ENCODE measurements around the gene ARHGEF11.

The ARHGEF11 gene

DNA sequence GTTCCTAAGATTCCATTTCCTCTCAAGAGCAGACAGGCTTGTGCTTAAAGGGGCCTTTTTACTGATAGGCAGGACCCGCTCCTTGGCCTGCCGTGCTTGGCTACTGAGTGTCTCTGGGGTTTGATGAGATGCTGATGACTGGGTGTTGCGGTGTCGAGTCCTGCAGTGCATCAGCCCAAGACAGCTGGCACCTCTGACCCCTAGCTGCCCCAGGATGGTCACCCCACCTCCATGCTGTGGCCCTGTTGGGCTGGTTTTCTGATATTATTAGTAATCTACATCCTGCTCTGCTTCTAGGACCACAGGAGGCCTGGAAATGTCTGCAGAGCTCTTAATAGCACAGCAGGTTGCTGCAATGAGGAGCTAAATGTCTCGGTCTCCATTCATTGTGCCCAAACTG is 96.4 kb downstream of the ARHGEF11 start:
- no peak for DNase-seq (ENCODE audit: low spot score)

DNA sequence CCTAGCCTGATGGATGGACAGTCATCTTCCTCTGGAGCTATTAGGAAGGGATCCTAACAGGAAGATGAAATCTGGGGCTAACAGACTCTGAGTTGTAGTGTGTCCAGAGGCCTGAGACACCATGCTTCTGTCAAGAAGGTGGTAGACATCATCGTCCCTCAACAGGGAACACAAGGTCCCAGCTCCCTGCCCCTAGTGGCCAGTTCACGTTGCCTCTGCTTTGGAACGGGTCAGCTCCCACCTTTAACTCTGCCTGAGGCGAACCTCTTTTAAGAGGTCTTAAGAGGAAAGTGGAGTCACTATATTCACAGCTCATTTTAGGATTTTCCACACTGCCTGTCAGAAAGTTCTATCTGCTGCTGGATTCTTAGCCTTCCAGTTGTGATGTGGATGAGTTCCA is 96.8 kb downstream of the ARHGEF11 start:
- DNase-seq (ENCODE audit: low spot score), result no peak

DNA sequence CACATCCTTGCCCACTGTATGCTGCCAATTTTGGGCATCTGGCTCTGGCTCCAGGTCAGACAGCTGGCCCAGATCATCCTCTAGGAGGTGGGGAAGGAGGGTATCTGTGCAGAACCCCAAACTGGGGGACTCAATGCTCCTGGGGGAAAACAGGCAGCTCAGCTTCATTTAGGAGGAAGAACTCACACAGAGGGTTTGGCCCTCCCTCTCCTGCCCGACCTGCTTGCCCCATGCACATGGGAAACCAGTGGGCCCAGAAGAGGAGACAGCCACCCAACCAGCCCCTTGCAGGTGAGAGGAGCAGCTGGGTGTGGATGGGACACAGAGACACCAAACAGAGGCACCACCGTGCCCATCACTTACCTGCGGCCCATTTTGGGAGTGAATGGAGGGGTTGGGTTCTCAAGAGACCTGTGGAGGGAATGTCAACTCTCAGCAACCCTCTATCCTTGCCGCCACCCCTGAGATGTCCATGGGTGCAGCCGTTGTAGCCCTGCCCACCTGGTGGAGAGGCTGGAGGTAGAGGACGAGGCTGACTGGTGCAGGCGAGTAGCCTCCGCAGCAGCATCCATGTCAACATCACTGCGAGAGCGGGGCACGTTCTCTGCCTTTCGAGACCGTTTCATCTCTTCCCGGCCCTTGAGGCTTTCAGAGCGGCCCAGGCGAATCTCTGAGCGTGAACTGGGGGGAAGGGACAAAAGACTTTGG is 97.6 kb downstream of the ARHGEF11 start:
- no peak for DNase-seq (ENCODE audit: low spot score)

DNA sequence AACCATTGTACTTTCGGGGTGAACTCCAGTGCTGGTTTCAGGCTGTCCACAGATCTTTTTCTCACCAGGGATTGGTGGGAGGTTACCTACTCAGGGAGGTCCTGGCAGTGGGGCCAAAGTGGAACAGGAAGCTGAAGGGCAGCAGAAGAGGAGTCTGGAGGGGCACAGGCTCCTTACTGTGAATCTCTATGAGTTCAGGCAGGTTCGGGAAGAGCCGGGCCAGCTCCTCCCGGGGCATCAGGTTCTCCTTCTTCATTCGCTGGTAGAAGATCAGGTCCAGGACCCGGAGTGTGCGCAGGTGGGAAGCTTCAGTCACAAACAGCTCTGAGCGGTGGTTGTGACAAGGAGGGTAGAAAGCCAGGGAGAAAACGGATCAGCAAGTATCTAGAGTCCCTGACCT is 98.4 kb downstream of the ARHGEF11 start:
- no peak for DNase-seq (ENCODE audit: low spot score)

DNA sequence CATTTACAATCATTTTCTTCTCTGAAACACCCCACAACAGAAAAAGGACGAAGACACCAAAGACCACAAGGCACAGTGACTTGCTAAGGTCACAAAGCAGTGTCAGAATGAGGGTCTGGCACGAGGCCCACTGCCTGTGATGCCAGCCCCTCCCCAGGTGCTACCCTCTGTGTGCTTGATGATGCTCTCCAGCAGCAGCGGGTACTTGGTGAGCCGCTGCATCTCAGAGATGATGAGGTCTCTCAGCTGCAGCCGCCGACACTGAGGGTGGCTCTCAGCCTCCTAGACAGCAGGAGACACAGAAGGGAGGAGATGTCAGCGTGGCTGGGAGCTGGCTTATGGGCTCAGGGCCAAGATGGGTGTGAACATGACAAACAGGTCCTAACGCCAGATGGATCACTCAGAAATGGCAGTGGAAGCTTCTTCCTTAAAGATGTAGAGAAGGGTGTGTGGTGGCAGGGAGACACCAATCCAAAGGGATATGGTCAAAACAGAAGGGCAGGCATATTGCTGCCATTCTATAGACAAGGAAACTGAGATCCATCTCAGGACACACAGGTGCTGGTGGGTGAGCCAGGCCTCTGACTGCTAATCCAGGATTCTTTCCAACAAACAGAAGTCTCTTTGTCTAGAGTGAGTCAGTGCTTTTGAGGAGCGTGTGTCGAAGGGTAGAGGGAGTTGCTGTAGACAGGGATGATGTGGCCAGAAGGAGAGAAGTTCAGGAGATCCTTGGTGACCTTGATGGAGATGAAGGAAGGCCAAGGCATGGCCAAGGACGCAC is 99.5 kb downstream of the ARHGEF11 start:
- DNase-seq (ENCODE audit: low spot score), result no peak

DNA sequence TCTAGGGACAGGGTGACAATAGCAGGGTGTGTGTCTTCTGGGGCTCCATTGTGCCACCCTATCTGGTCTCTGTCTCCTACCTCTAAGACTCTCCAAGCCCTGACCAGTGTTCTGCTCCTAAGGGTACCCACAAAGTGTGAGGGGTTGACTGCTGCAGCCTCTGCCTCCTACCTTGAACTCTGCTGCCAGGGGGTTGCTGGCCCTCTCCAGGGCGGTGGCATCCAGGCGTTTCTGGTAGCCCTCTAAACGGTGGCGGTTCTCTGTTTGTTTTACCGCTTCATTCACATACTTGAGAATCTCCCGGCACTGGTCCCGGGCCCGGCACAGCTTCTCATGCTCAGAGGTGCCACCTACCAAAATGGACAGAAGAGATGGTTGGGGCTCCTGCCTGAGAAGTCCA is 100.7 kb downstream of the ARHGEF11 start:
- no peak for DNase-seq (ENCODE audit: low spot score)

DNA sequence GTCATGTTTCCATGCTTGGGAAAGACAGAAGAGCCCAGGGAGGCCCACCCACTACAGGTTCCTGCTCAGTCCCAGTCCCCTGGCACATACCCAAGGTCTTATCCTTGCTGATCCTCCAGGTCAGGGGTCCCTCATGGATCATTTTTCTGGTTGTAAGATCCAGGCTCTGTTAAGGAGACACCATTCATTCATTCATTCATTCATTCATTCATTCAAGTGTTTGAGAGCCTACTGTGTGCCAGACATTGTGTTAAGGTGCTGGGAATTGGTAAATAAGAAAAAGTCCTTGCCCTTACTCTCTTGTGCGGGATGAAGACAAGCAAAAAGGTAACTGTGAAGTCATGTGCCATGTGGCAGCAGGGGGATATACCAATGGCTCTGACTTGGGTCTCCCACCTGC is 101.3 kb downstream of the ARHGEF11 start:
- no peak for DNase-seq (ENCODE audit: low spot score)

DNA sequence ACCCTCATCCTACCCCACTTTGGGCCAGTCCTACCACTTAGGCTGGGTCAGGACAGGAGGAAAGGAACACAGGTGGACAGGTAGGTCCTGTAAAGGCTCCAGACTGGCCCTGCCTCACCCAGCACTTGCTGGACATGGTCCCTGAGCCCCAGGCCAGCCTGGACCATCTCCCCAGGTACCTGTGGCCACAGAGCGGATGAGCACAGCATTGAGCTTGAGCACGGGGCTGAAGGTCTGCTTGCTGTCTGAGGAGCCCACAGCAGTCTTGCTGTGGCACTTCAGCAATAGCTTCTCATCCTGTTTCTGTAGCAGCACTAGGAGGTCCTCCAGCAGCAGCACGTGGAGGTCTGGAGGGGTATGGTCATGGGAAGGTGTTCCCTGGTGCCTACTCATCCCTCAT is 101.8 kb downstream of the ARHGEF11 start:
- DNase-seq (ENCODE audit: low spot score), result no peak

DNA sequence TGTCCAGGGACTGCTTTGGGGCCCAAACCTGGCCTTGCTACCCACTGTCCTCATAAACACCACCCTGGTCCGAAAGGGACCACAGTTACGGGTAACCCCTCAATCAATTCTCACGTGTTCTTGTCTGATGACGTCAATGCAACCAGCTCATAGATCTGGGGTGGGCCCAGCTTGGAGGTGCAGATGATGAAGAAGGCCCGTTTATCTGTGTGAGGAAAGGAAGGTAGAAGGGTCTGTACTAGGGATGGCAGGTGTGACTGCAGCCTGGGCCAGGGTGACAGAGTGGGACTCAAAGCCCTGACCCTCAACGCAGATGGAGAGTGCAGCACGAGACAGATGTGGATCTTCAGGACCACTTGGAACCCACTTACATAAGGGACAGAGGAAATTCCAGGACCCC is 103.0 kb downstream of the ARHGEF11 start:
- no peak for DNase-seq (ENCODE audit: low spot score)

DNA sequence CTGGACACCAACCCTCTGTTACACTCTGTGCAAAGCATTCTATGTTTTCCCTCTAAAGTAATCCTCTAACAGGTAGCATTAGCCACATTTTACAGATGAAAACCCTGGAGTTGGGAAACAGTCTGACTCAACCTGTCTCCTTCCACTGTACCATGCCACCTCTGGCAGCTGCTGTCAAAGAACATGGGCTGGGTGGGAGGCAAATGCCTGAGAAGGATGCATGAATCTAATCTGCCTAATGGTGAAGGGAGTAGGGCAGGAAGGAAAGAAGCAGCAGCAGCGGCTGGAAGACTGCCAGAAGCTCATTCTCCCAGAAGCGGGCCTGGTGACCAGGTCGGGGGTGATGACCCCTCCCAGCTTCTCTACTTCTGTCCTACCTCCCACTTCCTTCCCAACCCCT is 103.4 kb downstream of the ARHGEF11 start:
- DNase-seq (ENCODE audit: low spot score), result no peak

DNA sequence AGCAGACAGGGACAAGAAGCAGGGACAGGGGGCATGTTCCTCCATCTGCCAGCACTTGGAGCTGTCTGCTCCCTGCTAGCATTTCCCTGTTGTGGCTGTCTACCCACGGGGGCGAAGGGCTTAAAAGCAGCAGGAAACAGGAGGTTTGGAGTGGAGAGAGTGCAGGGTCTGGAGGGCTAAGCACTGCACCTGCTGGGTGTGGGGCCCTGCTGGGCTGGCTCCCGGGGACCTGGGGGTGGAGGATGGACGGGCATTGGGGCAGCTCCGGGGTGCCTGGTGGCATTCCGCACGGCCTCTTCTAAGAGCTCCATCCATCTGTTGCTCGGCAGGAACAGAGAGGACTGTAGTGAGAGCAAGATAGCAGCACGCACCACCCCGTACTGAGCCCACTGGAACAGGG is 103.9 kb downstream of the ARHGEF11 start:
- no peak for DNase-seq (ENCODE audit: low spot score)

DNA sequence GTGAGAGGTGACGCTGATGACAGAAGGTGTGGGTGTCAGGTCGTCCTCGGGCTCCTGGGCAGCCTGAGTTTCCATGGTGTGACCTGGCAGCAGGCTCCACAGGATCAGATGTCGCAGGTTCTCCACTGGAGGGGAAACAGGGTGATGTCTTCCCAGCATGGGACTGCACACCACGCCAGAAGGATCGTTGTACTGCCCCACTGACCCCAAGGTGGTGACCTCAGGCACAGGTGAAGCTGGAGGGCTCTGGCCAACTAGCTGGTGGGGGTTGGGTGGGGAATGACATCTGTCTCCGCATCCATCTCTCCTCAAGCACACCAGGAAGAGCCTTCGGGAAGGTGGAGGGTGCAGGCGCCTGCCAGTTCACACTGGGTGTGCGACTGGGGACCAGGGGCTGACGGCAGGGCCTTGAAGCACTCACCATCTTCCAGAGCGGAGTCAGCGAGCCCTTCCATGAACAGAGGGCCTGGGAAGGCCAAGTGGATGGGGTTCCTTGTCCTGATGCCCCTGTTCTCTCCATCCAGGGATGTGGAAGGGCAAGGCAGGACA is 105.7 kb downstream of the ARHGEF11 start:
- no peak for DNase-seq (ENCODE audit: low spot score)

DNA sequence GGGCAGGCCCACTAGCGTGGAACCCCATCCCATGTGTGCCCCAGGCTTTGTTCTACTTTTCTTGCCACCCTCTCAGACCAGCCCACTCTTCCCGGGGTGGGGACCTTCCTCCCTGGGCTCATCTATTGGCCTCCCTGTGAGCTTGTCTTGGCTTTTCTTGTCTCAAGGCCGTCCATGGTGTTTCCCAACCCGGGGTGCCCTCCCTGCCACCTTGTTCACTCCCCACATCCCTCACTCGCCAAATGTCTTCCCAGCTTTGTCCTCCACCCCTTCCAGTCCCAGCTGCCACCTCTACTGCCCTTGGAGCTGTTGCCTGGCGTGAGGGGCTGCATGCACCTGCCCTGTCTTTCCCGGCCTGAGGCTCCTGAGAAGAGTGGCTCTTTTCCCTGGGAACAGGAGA is 106.7 kb downstream of the ARHGEF11 start:
- no peak for DNase-seq (ENCODE audit: low spot score)

DNA sequence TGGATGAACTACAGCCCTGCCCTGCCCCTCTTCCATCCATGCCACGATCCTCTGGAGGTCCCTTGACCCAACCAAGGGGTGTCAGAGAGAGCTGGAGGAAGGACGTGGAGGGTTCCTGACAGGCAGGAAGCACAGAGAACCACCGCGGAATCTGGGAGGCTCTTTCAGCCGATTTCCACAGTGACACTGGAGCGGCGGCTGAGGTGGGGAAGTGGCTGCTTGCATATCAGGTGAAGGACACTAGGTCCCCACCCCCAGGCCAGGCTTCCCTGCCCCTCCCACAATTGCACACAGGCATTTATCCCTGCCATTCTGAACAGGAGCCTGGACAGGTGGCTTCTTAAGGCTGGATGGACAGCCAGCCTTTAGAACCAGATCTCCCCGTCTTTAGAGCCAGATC is 107.7 kb downstream of the ARHGEF11 start:
- DNase-seq (ENCODE audit: low spot score), result no peak

DNA sequence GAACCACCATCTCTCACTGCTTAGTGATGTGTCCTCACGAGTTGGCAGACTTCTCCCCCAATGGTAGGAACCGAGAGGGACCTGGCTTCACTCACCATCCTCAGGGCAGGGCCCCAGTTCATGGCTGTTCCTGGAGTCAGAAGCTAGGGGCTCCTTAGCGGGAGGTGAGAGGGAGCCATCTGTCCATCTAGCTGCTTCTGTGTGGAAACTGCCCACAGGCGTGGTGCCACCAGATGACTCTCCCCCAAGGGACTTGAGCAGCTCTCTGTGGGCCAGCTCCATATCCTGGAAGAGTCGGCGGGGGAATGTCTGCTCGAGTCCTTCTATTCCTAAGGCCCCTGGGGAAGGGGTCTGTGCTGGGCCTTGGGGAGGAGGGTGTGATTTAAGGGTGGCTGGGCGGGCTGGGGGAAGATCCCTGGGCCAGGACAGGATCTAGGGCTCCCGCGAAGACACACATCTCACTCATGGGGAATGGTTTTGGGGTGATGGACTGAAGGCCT is 108.8 kb downstream of the ARHGEF11 start:
- no peak for DNase-seq (ENCODE audit: low spot score)

DNA sequence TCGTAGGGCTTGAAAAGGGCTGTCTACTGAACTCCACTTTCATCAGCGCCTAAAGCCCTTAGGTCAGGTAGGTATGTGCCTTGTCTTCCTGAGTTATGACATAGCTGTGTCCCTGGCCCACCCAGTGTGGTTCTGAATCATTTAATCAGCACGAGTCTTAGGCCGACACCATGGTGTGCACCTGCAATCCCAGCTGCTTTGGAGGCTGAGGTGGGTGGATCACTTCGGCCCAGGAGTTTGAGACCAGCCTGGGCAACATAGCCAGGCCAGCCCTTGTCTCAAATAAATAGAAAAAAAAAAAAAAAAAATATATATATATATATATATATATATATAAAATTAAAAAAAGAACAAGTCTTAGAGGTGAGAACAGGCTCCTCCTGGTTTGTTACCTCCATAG is 109.4 kb downstream of the ARHGEF11 start:
- DNase-seq (ENCODE audit: low spot score), result no peak

DNA sequence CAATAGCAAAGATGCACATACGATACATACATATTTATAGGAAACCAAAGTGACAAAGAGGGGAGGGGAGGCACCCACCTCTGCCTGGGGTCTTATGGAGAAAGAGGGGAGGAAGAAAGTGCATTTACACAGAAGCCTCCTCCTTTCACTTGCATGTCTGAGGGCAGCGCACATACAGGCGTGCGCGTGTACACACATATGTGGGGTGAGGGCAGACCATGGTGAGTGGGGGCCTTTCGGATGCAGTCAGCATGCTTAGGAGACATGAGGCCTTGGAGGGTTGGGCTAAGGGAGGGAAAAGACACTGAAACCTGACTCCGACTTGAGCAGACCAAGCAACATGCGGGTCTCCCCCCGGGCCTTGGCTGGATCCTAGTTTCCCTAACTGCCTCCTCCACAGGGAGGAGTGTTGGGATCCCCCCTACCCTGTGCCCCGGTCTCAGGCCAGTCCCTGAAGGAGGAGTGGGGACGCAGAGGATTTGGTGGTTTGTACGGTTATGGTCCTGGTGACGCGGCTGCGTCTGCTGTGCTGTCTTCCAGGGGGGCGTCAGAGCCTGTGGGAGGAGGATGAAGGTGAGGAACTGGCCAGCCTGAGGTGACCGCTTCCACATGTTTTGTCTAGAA is 109.9 kb downstream of the ARHGEF11 start:
- DNase-seq (ENCODE audit: low spot score), result no peak

DNA sequence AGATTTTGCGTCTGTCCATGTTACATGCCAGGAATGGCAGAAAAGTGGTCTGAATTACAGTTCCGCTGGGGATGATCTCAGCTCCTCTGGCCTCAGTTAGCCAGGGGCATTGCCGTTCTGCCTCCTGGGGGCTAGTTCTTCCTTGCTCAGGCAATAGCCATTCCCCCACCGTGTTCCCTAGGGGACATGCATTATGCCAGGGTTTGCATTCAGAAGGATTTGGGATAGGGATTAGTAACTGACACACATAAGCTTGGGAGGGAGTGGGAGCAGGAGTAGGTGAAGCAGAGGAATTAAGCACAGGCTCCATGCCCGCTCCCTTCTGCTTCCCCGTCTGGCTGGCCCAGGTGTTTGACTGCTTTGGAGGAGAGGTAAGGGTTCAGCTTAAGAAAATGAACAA is 112.4 kb downstream of the ARHGEF11 start:
- DNase-seq (ENCODE audit: low spot score), result no peak

DNA sequence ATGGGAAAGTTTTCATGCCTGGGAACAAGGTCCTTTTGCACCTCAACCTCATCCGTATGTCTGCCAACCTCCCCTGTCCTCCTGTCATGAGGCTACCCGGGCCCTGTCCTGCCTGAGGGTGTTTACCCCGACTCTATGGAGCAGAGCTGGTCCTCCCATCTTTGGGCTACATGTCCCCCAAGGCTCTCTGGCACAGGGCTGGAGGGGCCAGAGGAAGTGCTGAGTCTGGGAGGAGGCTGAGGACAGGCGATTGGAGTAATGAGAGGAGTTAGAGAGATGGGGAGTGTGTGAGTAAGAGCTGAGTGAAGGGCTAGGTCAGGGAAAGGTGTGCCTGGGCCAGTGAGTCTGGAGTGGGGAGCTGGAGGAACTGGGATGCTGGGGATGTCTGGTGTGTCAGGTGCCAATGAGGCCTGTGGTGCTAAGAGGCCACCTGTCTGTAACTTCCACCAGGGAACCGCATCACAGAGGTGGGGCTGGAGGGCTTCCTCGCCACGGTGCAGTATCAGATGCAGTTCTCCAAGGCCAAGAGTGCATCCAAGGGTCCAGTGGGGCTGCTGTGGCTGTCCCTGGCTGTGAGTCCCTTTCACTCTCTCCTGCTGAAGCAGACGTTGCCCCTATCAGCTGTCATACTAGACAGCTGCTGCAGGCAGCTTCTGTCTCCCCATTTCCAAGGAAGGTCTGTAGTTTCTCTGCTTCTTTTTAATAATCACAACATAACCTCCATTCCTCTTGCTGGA is 113.4 kb downstream of the ARHGEF11 start:
- DNase-seq (ENCODE audit: low spot score), result no peak

DNA sequence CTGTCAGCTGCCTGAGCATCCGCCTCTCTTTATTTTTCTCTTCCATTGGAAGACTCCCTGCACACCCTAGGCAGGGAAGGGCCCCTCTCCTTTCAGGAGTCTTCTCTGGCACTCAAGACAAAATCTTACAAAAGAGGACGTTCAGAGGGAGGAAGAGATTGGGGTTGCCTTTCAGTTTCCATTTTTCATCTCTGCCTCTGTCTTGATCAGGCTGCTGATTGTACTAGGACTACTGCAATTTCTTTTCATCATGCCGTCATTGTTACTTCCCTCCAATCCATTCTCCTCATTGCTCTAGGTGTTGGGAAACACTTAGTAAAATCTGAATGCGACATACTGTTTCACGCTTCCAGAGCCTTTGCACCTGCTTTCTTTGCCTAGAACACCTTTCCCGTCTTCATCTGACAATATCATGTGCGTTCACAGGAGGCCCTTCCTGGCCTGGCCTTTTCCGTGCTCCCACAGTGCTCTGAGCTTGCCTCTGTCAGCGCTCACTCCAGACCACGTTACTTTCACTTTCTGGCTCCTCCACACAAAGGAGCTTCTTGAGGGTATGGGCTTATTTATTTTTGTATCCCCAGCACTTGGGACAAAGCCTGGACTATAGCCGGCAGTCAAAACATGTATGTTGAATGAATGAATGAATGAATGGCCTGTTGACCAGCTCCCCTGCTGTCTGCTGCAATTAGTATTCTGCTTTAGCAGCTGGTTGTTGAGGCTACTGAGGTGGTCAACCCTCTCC is 114.2 kb downstream of the ARHGEF11 start:
- no peak for DNase-seq (ENCODE audit: low spot score)

DNA sequence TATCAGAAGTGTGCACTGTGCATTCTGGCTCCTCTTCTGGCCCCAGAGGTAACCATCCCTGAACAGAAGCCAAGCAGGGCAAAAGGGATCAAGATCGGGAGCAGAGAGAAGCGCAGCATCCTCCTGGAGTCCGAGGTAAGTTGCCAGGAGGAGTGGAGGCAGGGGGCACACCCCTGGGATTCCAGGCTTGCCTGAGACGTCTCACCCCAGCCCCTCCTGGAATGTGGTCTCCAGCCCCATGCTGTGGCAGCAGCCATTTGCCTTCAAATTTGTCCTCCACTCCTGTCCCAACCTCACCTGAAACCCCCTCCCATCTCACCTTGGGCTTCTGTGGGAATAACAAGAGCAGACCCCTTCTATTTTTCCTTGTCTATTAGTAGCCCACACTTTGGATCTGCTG is 115.1 kb downstream of the ARHGEF11 start:
- DNase-seq (ENCODE audit: low spot score), result no peak
